ENCODE results near the gene NOSTRIN.

DNA sequence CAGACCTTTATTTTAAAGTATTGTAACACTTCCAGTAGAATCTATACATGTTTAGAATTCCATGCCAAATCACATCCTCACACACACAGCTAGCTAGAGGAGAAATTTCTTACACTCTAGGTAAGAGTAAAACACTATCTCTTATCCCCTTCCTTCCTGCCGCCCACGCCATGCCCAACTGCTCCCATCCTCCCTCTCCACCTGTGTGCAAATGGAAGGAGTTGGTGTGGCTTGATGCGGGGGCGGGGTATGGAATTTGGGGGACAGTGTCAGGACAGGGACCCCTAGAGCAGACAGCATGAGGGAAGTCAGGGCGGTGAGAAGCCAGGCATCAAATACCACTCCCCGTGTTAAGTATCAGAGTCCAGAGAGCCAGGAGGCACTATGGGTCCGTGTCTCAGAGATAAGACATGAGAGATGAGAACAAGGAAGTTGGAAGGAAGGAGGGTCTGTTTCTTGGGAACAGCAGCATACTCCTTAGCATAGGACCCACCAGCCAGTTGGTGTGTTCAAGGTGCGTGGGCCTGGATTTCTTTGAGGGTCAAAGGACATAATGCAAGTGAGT, 48.6 kb upstream of the NOSTRIN start:
- TF ChIP-seq, protein P1, sequence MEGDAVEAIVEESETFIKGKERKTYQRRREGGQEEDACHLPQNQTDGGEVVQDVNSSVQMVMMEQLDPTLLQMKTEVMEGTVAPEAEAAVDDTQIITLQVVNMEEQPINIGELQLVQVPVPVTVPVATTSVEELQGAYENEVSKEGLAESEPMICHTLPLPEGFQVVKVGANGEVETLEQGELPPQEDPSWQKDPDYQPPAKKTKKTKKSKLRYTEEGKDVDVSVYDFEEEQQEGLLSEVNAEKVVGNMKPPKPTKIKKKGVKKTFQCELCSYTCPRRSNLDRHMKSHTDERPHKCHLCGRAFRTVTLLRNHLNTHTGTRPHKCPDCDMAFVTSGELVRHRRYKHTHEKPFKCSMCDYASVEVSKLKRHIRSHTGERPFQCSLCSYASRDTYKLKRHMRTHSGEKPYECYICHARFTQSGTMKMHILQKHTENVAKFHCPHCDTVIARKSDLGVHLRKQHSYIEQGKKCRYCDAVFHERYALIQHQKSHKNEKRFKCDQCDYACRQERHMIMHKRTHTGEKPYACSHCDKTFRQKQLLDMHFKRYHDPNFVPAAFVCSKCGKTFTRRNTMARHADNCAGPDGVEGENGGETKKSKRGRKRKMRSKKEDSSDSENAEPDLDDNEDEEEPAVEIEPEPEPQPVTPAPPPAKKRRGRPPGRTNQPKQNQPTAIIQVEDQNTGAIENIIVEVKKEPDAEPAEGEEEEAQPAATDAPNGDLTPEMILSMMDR (IDR thresholded peaks at IDR 0.05; ENCODE audit: insufficient read depth, low read length), result no peak
- TF ChIP-seq REST (IDR thresholded peaks at IDR 0.05; ENCODE audit: insufficient replicate concordance, low read depth) (no peak), POLR2AphosphoS5 (IDR thresholded peaks at IDR 0.05; ENCODE audit: low read depth) (no peak), GABPA (IDR thresholded peaks at IDR 0.05; ENCODE audit: low read depth) (no peak), SPI1 (IDR thresholded peaks at IDR 0.05; ENCODE audit: borderline replicate concordance, low read depth) (no peak)

Measured in HL-60 (cell line).